NCI-H2227 (cell line): ENCODE data around the gene CNR2.
"Not testable (repeated sequence)": the region's sequence is repeated elsewhere in the genome, so short reads cannot be mapped to it uniquely, and the experiment has no call there.

Experiments used
- DNase-seq: peaks from one replicate; lab custom pipeline; 2025; ENCODE audit not compliant: unreplicated experiment; lab: John Stamatoyannopoulos, UW

CNR2 gene

GRCh38 chr1:23913212-23913880 is at the start of gene CNR2:
Gene CNR2, minus strand, starts transcription at chr1:23913362. Its CDS starts 37,745 bp downstream, at chr1:23875617.
- no peak for DNase-seq

- DNase-seq: no peak
These were observed 47.3 kb upstream of the CNR2 start for GRCh38 chr1:23960291-23961020.

- DNase-seq: peak; percentile 97
These were observed 46.5 kb upstream of the CNR2 start, which contains the start of gene PNRC2 for GRCh38 chr1:23959461-23960290. Gene PNRC2, plus strand, starts transcription at chr1:23959828. Its CDS starts 1,630 bp downstream, at chr1:23961458.

GRCh38 chr1:23958810-23959460 is 45.8 kb upstream of the CNR2 start:
- DNase-seq: peak; percentile 93

GRCh38 chr1:23958040-23958809 is 45.1 kb upstream of the CNR2 start:
- not testable (repeated sequence) for DNase-seq

GRCh38 chr1:23957096-23957495 is 43.9 kb upstream of the CNR2 start:
- DNase-seq: no peak

GRCh38 chr1:23953020-23953419 is 39.9 kb upstream of the CNR2 start:
- DNase-seq: no peak

- DNase-seq: no peak
These were observed 34.2 kb upstream of the CNR2 start for GRCh38 chr1:23947366-23947765.

- no peak for DNase-seq
These were observed 23.5 kb upstream of the CNR2 start for GRCh38 chr1:23936481-23937176.

GRCh38 chr1:23931491-23931880 is 18.3 kb upstream of the CNR2 start:
- no peak for DNase-seq

GRCh38 chr1:23930861-23931490 is 17.8 kb upstream of the CNR2 start:
- no peak for DNase-seq

- DNase-seq: no peak
These were observed 17.1 kb upstream of the CNR2 start for GRCh38 chr1:23930270-23930669.

GRCh38 chr1:23928789-23929188 is 15.6 kb upstream of the CNR2 start:
- DNase-seq: no peak

GRCh38 chr1:23927097-23927496 is 13.9 kb upstream of the CNR2 start:
- DNase-seq: no peak

- no peak for DNase-seq
These were observed 12.1 kb upstream of the CNR2 start for GRCh38 chr1:23925279-23925678.

- DNase-seq: no peak
These were observed 11.4 kb upstream of the CNR2 start for GRCh38 chr1:23924601-23925000.

- no peak for DNase-seq
These were observed 10.7 kb upstream of the CNR2 start for GRCh38 chr1:23923592-23924499.

GRCh38 chr1:23922321-23922943 is 9.3 kb upstream of the CNR2 start:
- no peak for DNase-seq
